CD8-positive, alpha-beta memory T cell (primary cell): Measurements from ENCODE around the gene LCORL. TPM values are rescaled to one million over a fixed set of nuclear protein-coding genes. Genes with fewer than 3 reads are reported as not detected.

Experiments
- CTCF ChIA-PET: fragments of 350-600 bp; sonication (Branson Sonifier 250); formaldehyde crosslinking; loops from one replicate; lab custom pipeline; 2021; ENCODE audit warnings: antibody characterized with exemption; lab: Charles Lee
- POLR2A ChIA-PET: fragments of 350-600 bp; sonication (Branson Sonifier 250); formaldehyde crosslinking; loops from one replicate; lab custom pipeline; 2021; ENCODE audit warnings: antibody characterized with exemption; lab: Charles Lee
- DNase-seq, 5 donors: peaks; one replicate each; pipeline versions ENCODE4 v3.0.0 to v3.0.0-alpha.2; 2020 to 2022; ENCODE audit warnings: mixed read lengths in 1 of 5
- H3K27ac ChIP-seq: one replicate; pipeline ENCODE4 v1.7.0; 2013; ENCODE audit warnings: low read depth, mild to moderate bottlenecking, low read length, moderate library complexity
- H3K27me3 ChIP-seq: 2 replicates; pipeline ENCODE4 v1.7.0; 2013; ENCODE audit warnings: low read length, mild to moderate bottlenecking; ENCODE audit not compliant: insufficient read depth, poor library complexity, severe bottlenecking
- H3K36me3 ChIP-seq: 2 replicates; pipeline ENCODE4 v1.7.0; 2013; ENCODE audit warnings: mild to moderate bottlenecking, low read length, moderate library complexity; ENCODE audit not compliant: insufficient read depth
- H3K4me1 ChIP-seq: 2 replicates; pipeline ENCODE4 v1.7.0; 2013; ENCODE audit warnings: mild to moderate bottlenecking, low read length, moderate library complexity; ENCODE audit not compliant: insufficient read depth
- H3K4me3 ChIP-seq: 2 replicates; pipeline ENCODE4 v1.7.0; 2013; ENCODE audit warnings: mild to moderate bottlenecking, low read length
- H3K9me3 ChIP-seq: 2 replicates; pipeline ENCODE4 v1.7.0; 2013; ENCODE audit warnings: mild to moderate bottlenecking, low read length
- H3K27ac Mint-ChIP-seq, 8 donors: one replicate each; pipeline ENCODE4 v1.8.0; 2020 to 2021; ENCODE audit warnings: mixed read lengths in 8 of 8, mild to moderate bottlenecking in 6 of 8, inconsistent platforms in 3 of 8, moderate library complexity in 3 of 8
- H3K27me3 Mint-ChIP-seq, 2 donors: one replicate each; pipeline ENCODE4 v1.8.0; 2020 to 2021; ENCODE audit warnings: mixed read lengths in 2 of 2, mild to moderate bottlenecking in 1 of 2, moderate library complexity in 1 of 2
- H3K36me3 Mint-ChIP-seq, 3 donors: one replicate each; pipeline ENCODE4 v1.8.0; 2020 to 2021; ENCODE audit warnings: mixed read lengths in 3 of 3, inconsistent platforms in 1 of 3, mild to moderate bottlenecking in 1 of 3
- H3K4me1 Mint-ChIP-seq, 3 donors: one replicate each; pipeline ENCODE4 v1.8.0; 2020 to 2021; ENCODE audit warnings: mixed read lengths in 3 of 3, inconsistent platforms in 1 of 3, mild to moderate bottlenecking in 1 of 3
- H3K4me3 Mint-ChIP-seq, 7 donors: one replicate each; pipeline ENCODE4 v1.8.0; 2020 to 2021; ENCODE audit warnings: mixed read lengths in 7 of 7, mild to moderate bottlenecking in 6 of 7, moderate library complexity in 4 of 7, inconsistent platforms in 2 of 7
- H3K9me3 Mint-ChIP-seq, 5 donors: one replicate each; pipeline ENCODE4 v1.8.0; 2020 to 2022; ENCODE audit warnings: mixed read lengths in 5 of 5, mild to moderate bottlenecking in 3 of 5, moderate library complexity in 2 of 5, inconsistent platforms in 1 of 5
- polyA plus RNA-seq: library from polyadenylated mRNA; unstranded; fragments of 300-500 nt; fragmentation: Illumina TruSeq; gene quantifications from one replicate; pipeline ENCODE4 v1.2.3, GENCODE V29; 2021
- total RNA-seq, 2 experiments: library from RNA; stranded (reverse); gene quantifications; one replicate each; pipeline ENCODE4 v1.2.3, GENCODE V29; 2021

Gene LCORL
- total and polyA plus RNA-seq, 3 experiments from 2014 or later, result 6.9 to 9.1 (median 7.2) TPM

- Mint-ChIP-seq H3K27ac (no peak overlapping the region), H3K9me3 (peaks cover 0 to 3% (median 0%) of the 10 kb centered on the region in 5 donors), H3K36me3 (peaks cover 14 to 44% (median 31%) of the 10 kb centered on the region in 3 donors), H3K4me3 (no peak overlapping the region), H3K27me3 (no peaks in the 10 kb centered on the region), H3K4me1 (no peaks in the 10 kb centered on the region)
- ChIA-PET POLR2A (no interaction called here), CTCF (no interaction called here)
- no peaks in the 10 kb centered on the region for H3K27me3 ChIP-seq
- no peaks in the 10 kb centered on the region for H3K36me3 ChIP-seq
- DNase-seq, result no peak
- no peaks in the 10 kb centered on the region for H3K4me1 ChIP-seq
- no peak overlapping the region for H3K27ac ChIP-seq
- H3K9me3 ChIP-seq, result no peaks in the 10 kb centered on the region
- no peak overlapping the region for H3K4me3 ChIP-seq
These were observed 97.4 kb downstream of the LCORL start for GRCh38 chr4:17924189-17924588.

DNA sequence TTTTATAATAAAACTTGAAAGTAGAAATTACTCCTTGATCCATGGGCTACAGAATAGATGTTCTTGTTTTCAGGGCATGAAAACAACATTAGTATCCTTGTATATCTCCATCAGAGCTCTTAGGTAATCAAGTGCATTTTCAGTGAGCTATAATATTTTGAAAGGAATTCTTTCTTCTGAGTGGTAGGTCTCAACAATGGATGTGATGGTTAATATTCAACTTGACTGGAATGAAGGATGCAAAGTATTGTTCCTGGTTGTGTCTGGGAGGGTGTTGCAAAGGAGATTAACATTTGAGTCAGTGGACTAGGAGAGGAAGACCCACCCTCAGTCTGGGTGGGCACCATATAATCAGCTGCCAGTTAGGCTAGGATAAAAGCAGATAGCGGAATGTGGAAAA is 100.1 kb downstream of the LCORL start:
- no peaks in the 10 kb centered on the region for H3K4me1 ChIP-seq
- no peak overlapping the region for H3K4me3 ChIP-seq
- ChIA-PET POLR2A (no interaction called here), CTCF (no interaction called here)
- H3K9me3 ChIP-seq, result no peaks in the 10 kb centered on the region
- no peak for DNase-seq
- no peaks in the 10 kb centered on the region for H3K4me1 Mint-ChIP-seq
- no peak overlapping the region for H3K4me3 Mint-ChIP-seq
- H3K27me3 ChIP-seq, result no peaks in the 10 kb centered on the region
- H3K27ac Mint-ChIP-seq, result no peak overlapping the region
- no peaks in the 10 kb centered on the region for H3K36me3 ChIP-seq
- peaks cover 0 to 5% (median 2%) of the 10 kb centered on the region in 5 donors for H3K9me3 Mint-ChIP-seq
- peaks cover 19 to 40% (median 28%) of the 10 kb centered on the region in 3 donors for H3K36me3 Mint-ChIP-seq
- no peak overlapping the region for H3K27ac ChIP-seq
- H3K27me3 Mint-ChIP-seq, result no peaks in the 10 kb centered on the region

GRCh38 chr4:17920681-17921080 is 100.9 kb downstream of the LCORL start:
- CTCF ChIA-PET, result no interaction called here
- Mint-ChIP-seq H3K9me3 (peaks cover 0 to 5% (median 2%) of the 10 kb centered on the region in 5 donors), H3K4me3 (no peak overlapping the region), H3K36me3 (peaks cover 13 to 38% (median 27%) of the 10 kb centered on the region in 3 donors), H3K27ac (no peak overlapping the region), H3K4me1 (peaks cover under 1 to 7% (median 5%) of the 10 kb centered on the region in 3 donors), H3K27me3 (no peaks in the 10 kb centered on the region)
- H3K36me3 ChIP-seq, result no peaks in the 10 kb centered on the region
- POLR2A ChIA-PET, result no interaction called here
- H3K9me3 ChIP-seq, result no peaks in the 10 kb centered on the region
- no peak overlapping the region for H3K27ac ChIP-seq
- H3K4me3 ChIP-seq, result no peak overlapping the region
- H3K27me3 ChIP-seq, result no peaks in the 10 kb centered on the region
- DNase-seq, result no peak
- H3K4me1 ChIP-seq, result no peaks in the 10 kb centered on the region

DNA sequence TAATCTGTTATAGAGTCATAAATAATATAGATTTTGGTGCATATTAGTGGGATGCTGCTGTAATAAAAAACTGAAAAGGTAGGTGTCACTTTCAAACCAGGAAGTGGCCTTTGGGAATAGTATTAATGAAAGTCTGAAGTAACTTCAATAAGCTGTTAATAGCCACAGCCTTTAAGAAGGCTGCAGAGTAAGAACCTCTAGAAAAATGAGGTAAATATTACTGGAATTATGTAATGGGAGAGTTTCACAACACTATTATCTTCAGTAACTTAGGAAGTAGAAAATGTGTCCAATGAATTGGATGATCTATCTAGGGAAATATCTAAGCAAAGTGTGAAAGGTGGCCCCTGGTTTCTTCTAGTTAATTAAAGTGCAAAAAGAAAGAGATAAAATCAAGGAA is 106.1 kb downstream of the LCORL start:
- Mint-ChIP-seq H3K4me3 (no peak overlapping the region), H3K27me3 (no peaks in the 10 kb centered on the region), H3K27ac (no peak overlapping the region), H3K9me3 (peaks cover 0 to 4% (median 2%) of the 10 kb centered on the region in 5 donors), H3K36me3 (peaks cover 20 to 30% (median 26%) of the 10 kb centered on the region in 3 donors), H3K4me1 (peaks cover 3 to 10% (median 8%) of the 10 kb centered on the region in 3 donors)
- Histone ChIP-seq H3K36me3 (no peaks in the 10 kb centered on the region), H3K4me1 (no peaks in the 10 kb centered on the region), H3K9me3 (no peaks in the 10 kb centered on the region), H3K27me3 (no peaks in the 10 kb centered on the region), H3K27ac (no peak overlapping the region), H3K4me3 (no peak overlapping the region)
- DNase-seq, result no peak
- ChIA-PET CTCF (no interaction called here), POLR2A (no interaction called here)

DNA sequence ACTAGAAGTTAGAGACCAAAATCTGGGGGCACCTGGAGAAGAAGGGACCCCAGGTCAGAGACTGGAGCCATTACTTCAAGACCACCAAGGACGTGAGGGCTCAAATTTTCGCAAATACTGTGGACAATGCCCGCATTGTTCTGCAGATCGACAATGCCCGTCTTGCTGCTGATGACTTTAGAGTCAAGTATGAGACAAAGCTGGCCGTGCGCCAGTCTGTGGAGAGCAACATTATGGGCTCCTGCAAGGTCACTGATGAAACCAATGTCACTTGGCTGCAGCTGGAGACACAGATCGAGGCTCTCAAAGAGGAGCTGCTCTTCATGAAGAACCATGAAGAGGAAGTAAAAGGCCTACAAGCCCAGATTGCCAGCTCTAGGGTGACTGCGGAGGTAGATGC is 109.5 kb downstream of the LCORL start:
- no peaks in the 10 kb centered on the region for H3K27me3 ChIP-seq
- no peaks in the 10 kb centered on the region for H3K9me3 ChIP-seq
- no peaks in the 10 kb centered on the region for H3K4me1 ChIP-seq
- H3K4me3 ChIP-seq, result no peak overlapping the region
- H3K4me3 Mint-ChIP-seq, result no peak overlapping the region
- no peak for DNase-seq
- POLR2A ChIA-PET, result no interaction called here
- peaks cover 3 to 10% (median 8%) of the 10 kb centered on the region in 3 donors for H3K4me1 Mint-ChIP-seq
- H3K36me3 Mint-ChIP-seq, result peaks cover 16 to 31% (median 20%) of the 10 kb centered on the region in 3 donors
- H3K9me3 Mint-ChIP-seq, result no peaks in the 10 kb centered on the region
- H3K36me3 ChIP-seq, result no peaks in the 10 kb centered on the region
- CTCF ChIA-PET, result no interaction called here
- H3K27me3 Mint-ChIP-seq, result no peaks in the 10 kb centered on the region
- peak overlapping the region in 1 of 8 donors; percentile 43 for H3K27ac Mint-ChIP-seq
- H3K27ac ChIP-seq, result no peak overlapping the region

GRCh38 chr4:17911608-17912007 is 109.9 kb downstream of the LCORL start:
- no peak for DNase-seq
- H3K4me1 Mint-ChIP-seq, result peaks cover 3 to 10% (median 8%) of the 10 kb centered on the region in 3 donors
- Histone ChIP-seq H3K4me3 (no peak overlapping the region), H3K9me3 (no peaks in the 10 kb centered on the region), H3K27me3 (no peaks in the 10 kb centered on the region), H3K4me1 (no peaks in the 10 kb centered on the region), H3K36me3 (no peaks in the 10 kb centered on the region), H3K27ac (no peak overlapping the region)
- no peak overlapping the region for H3K4me3 Mint-ChIP-seq
- no peaks in the 10 kb centered on the region for H3K27me3 Mint-ChIP-seq
- peaks cover 16 to 33% (median 20%) of the 10 kb centered on the region in 3 donors for H3K36me3 Mint-ChIP-seq
- no peaks in the 10 kb centered on the region for H3K9me3 Mint-ChIP-seq
- H3K27ac Mint-ChIP-seq, result peak overlapping the region in 2 of 8 donors; percentile 43 to 65
- POLR2A ChIA-PET, result no interaction called here
- CTCF ChIA-PET, result no interaction called here

- Mint-ChIP-seq H3K9me3 (no peaks in the 10 kb centered on the region), H3K4me3 (no peak overlapping the region), H3K27me3 (no peaks in the 10 kb centered on the region), H3K27ac (no peak overlapping the region), H3K4me1 (peaks cover 0 to 3% (median 0%) of the 10 kb centered on the region in 3 donors), H3K36me3 (peaks cover 9 to 25% (median 21%) of the 10 kb centered on the region in 3 donors)
- H3K27ac ChIP-seq, result no peak overlapping the region
- H3K4me3 ChIP-seq, result no peak overlapping the region
- no peak for DNase-seq
- H3K27me3 ChIP-seq, result no peaks in the 10 kb centered on the region
- no peaks in the 10 kb centered on the region for H3K36me3 ChIP-seq
- no peaks in the 10 kb centered on the region for H3K4me1 ChIP-seq
- ChIA-PET CTCF (no interaction called here), POLR2A (no interaction called here)
- no peaks in the 10 kb centered on the region for H3K9me3 ChIP-seq
These were observed 123.0 kb downstream of the LCORL start for GRCh38 chr4:17898553-17899055.

GRCh38 chr4:17895481-17895880 is 126.1 kb downstream of the LCORL start:
- CTCF ChIA-PET, result no interaction called here
- Histone ChIP-seq H3K36me3 (no peaks in the 10 kb centered on the region), H3K27ac (no peak overlapping the region), H3K9me3 (no peaks in the 10 kb centered on the region), H3K4me3 (no peak overlapping the region), H3K4me1 (no peaks in the 10 kb centered on the region), H3K27me3 (no peaks in the 10 kb centered on the region)
- no peak overlapping the region for H3K27ac Mint-ChIP-seq
- POLR2A ChIA-PET, result no interaction called here
- H3K4me1 Mint-ChIP-seq, result no peaks in the 10 kb centered on the region
- DNase-seq, result no peak
- peaks cover 5 to 15% (median 7%) of the 10 kb centered on the region in 3 donors for H3K36me3 Mint-ChIP-seq
- H3K9me3 Mint-ChIP-seq, result no peaks in the 10 kb centered on the region
- H3K4me3 Mint-ChIP-seq, result no peak overlapping the region
- no peaks in the 10 kb centered on the region for H3K27me3 Mint-ChIP-seq
